ENCODE measurements around the gene FNDC5.

The FNDC5 gene

DNA sequence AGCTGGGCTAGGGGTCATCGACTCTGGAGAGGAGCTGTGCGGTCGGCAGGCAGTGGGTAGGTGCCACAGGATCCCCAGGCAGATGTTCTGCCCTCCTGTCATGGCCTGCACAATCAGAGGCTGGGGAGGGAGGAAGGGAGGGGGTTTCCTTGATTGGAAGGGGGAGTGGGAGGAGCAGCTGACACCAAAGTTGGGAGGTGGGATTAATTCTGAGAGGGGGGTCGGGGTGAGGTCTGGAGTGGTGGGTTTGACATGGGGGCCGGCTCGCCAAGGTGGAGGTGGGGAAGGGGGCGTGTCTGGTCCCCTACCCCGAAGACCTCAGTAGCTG lies 14.9 kb upstream of the FNDC5 start:
- ChIA-PET CTCF (interaction anchor here (0.5 to 2.3 kb wide), 5 partner anchors 9 to 360 kb away, joined by 3 to 7 read pairs (median 4); no protein-coding TSS in a partner anchor), POLR2A (ENCODE audit: low non-redundant PET) (no interaction called here)
- no peak overlapping the region for H3K27ac ChIP-seq
- TF ChIP-seq, protein P1, sequence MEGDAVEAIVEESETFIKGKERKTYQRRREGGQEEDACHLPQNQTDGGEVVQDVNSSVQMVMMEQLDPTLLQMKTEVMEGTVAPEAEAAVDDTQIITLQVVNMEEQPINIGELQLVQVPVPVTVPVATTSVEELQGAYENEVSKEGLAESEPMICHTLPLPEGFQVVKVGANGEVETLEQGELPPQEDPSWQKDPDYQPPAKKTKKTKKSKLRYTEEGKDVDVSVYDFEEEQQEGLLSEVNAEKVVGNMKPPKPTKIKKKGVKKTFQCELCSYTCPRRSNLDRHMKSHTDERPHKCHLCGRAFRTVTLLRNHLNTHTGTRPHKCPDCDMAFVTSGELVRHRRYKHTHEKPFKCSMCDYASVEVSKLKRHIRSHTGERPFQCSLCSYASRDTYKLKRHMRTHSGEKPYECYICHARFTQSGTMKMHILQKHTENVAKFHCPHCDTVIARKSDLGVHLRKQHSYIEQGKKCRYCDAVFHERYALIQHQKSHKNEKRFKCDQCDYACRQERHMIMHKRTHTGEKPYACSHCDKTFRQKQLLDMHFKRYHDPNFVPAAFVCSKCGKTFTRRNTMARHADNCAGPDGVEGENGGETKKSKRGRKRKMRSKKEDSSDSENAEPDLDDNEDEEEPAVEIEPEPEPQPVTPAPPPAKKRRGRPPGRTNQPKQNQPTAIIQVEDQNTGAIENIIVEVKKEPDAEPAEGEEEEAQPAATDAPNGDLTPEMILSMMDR (conservative IDR thresholded peaks at IDR 0.05; ENCODE audit: low read depth) = no peak
- no peak for DNase-seq (ENCODE audit: low spot score)

DNA sequence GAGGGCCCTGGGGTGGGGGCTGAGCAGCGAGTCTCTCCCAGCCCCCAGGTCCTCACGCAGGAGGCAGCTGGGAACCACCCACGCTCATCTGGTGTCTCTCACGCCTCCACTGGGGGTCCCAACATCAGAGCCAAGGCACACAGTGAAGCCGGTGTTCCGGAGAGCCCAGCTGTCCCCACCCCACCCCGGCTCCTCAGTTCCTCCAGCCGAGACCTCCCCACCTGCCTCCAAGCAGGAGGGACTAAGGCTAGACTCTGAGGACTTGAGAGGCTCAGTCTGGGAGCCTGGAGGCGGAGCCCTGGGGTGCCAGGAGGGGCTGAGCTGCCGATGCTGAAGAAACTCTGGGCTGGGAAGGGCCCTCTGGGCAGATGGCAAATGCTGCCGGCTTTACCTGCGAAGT lies 14.0 kb upstream of the FNDC5 start:
- TF ChIP-seq, protein P1 (conservative IDR thresholded peaks at IDR 0.05; ENCODE audit: low read depth) = no peak
- DNase-seq (ENCODE audit: low spot score) = no peak
- CTCF ChIA-PET = interaction anchor here (1.6 kb wide), 1 partner anchor 8 kb away, joined by 4 read pairs; no protein-coding TSS in a partner anchor
- H3K27ac ChIP-seq = no peak overlapping the region
- POLR2A ChIA-PET (ENCODE audit: low non-redundant PET) = no interaction called here

DNA sequence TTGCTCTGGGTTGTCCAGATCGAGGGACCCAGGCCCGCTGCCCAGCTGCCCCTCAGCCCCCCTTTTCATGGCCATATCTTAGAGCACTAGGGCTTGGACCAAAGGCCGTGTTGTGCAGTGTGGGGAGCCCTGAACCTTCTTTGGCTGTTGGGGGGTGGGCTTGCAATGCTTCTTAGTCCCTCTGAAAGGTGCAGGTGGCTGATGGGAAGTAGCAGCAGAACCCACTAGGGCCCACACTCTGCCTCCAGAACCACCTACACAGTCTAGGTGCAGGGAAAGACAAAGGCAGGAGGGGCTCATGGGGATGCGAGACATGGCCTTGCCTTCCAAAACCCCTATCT lies 13.3 kb upstream of the FNDC5 start:
- no peak for DNase-seq (ENCODE audit: low spot score)
- TF ChIP-seq, protein P1 (conservative IDR thresholded peaks at IDR 0.05; ENCODE audit: low read depth) = no peak
- ChIA-PET POLR2A (ENCODE audit: low non-redundant PET) (no interaction called here), CTCF (interaction anchor here (0.6 to 1.1 kb wide), 2 partner anchors 9 to 130 kb away, joined by 3 to 4 read pairs; no protein-coding TSS in a partner anchor)
- H3K27ac ChIP-seq = no peak overlapping the region

DNA sequence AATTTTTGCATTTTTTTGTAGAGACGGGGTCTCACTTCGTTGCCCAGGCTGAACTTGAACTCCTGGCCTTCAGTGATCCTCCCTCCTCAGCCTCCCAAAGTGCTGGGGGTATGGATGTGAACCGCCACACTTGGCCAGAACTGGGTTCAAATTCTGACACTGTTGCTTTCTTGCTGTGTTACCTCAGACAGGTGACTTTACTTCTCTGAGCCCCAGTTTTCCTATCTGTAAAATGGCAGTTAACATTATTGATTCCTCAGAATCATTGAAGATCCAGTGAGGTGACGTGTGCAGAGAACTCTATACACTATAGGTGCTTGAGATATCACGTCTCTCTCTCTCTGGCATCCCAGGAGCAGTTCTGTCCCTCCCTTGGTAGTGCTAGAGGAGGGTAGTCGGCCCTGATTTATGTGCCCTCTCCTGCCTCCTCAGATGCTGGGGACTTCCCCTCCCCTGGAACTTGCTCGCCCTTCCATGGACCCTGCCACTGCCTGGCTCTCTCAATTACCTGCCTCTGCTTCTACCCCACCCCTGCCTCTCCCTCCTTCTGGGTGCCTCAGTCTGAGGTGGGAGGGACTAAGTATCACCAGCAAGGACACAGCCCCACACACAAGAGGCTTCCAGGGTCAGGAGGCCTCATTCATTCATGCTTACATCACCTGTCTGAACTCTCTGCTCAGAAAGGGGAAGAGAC lies 12.8 kb upstream of the FNDC5 start:
- ChIA-PET CTCF (interaction anchor here (0.6 to 1.1 kb wide), 2 partner anchors 9 to 131 kb away, joined by 3 to 4 read pairs; no protein-coding TSS in a partner anchor), POLR2A (ENCODE audit: low non-redundant PET) (no interaction called here)
- no peak for DNase-seq (ENCODE audit: low spot score)
- TF ChIP-seq, protein P1 (conservative IDR thresholded peaks at IDR 0.05; ENCODE audit: low read depth) = no peak
- H3K27ac ChIP-seq = no peak overlapping the region

DNA sequence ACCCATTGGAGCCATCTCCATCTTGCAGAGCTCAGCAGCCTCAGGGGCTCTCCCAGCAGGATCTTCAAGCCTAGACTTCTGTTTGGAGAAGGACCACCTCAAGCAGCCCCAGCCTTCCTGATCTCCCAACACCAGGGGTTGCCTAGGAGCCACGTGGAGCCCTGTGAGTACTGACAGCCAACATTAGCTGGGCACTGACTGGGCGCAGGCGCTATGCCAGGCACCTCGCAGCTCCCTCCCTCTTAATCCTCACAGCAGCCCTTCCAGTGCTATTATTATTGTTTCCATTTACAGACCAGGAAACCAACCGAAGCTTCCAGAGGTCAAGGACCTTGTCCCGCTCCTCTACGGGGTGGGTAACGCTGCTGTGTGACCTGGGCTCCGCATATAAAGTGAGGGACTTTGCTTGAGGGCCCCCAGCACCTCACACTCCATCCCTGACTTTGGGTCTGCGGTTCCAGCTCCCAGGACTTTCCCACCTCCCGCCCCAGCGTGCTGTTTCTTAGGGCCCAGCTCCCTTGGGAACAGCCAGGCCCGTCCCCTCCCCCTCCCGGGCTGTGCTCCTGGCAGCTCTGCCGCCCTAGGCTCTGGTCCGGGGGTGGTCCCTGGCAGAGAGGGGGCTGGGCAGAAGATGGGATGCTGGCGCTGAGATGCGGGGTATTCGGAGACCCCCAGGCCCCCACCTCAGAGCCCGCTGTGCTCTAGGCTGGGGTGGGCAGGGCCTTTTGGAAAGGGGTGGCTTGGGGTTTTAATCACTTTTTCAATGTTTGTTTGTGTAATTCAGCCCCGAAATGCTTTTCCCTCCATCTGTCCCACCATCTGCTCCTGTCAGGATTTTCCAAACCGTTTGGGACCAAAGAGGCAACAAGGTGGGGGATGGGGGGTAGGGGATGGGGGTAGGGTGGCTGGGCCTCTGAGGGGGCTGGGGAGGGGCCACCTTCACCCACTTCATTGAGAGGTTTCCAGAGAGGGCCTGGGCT lies 11.4 kb upstream of the FNDC5 start:
- ChIA-PET POLR2A (ENCODE audit: low non-redundant PET) (no interaction called here), CTCF (interaction anchor here (1.1 kb wide), 1 partner anchor 10 kb away, joined by 3 read pairs; no protein-coding TSS in a partner anchor)
- TF ChIP-seq, protein P1 (conservative IDR thresholded peaks at IDR 0.05; ENCODE audit: low read depth) = no peak
- no peak overlapping the region for H3K27ac ChIP-seq
- no peak for DNase-seq (ENCODE audit: low spot score)

DNA sequence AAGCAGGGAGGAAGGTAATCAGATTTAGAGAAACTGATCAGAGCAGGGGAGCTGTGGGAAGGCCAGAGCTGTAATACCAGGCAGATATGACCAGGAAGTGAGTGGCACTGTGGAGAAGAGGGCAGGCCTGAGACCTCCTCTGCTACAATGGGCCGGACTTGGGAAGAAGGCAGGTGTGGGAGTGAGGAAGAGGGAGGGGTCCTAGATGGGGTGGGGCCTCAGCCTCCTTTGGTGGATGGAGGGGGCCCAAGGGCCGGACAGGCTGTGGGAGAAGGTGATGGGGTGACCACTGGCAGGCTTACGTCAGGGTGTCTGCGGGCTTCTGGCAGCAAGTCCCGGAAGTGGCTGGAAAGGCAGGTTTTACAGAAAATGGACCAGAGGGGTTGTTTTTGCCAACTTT lies 10.6 kb upstream of the FNDC5 start:
- CTCF ChIA-PET = interaction anchor here (0.6 to 1.1 kb wide), 3 partner anchors 9 to 53 kb away, joined by 3 read pairs; no protein-coding TSS in a partner anchor

More for the DNA sequence above, 10.6 kb upstream of the FNDC5 start:
- no peak for DNase-seq (ENCODE audit: low spot score)
- H3K27ac ChIP-seq = no peak overlapping the region
- POLR2A ChIA-PET (ENCODE audit: low non-redundant PET) = no interaction called here
- TF ChIP-seq, protein P1 (conservative IDR thresholded peaks at IDR 0.05; ENCODE audit: low read depth) = no peak

Data from RWPE1 (cell line).